A549 (cell line): ENCODE data around the gene FAS.

Experiments
- CEBPB ChIP-seq, 2 experiments: fragments of >200 bp in 1 of 2; sonication (Bioruptor Twin) in 1 of 2; formaldehyde crosslinking in 1 of 2; IDR thresholded peaks; 2 replicates each; pipeline ENCODE4 v1.6.1; 2012 to 2016
- EP300 ChIP-seq, 2 experiments: fragments of >200 bp; sonication (Bioruptor Twin); formaldehyde crosslinking; IDR thresholded peaks; 2 replicates in 1 of 2; 3 replicates in 1 of 2; pipeline ENCODE4 v1.6.1; 2016 to 2017
- FOSL2 ChIP-seq, 2 experiments: fragments of 450-650 bp in 1 of 2; fragments of >200 bp in 1 of 2; sonication (Bioruptor Twin) in 1 of 2; formaldehyde crosslinking; IDR thresholded peaks; 2 replicates each; pipeline versions ENCODE4 v1.5.0 to v1.6.1; 2016 to 2020; ENCODE audit warnings: mild to moderate bottlenecking in 1 of 2, moderate library complexity in 1 of 2
- JUN ChIP-seq, 2 experiments: fragments of >200 bp; sonication (Bioruptor Twin); formaldehyde crosslinking; IDR thresholded peaks; 2 replicates in 1 of 2; 3 replicates in 1 of 2; pipeline ENCODE4 v1.6.1; 2016 to 2017
- MAFK ChIP-seq: fragments of 450-650 bp; IDR thresholded peaks from 2 replicates; pipeline ENCODE4 v1.6.1; 2014; ENCODE audit not compliant: partially characterized antibody
- MYC ChIP-seq: IDR thresholded peaks from 2 replicates; pipeline ENCODE4 v1.6.1; 2012; ENCODE audit warnings: mild to moderate bottlenecking, inconsistent platforms, low read length, improper control_type of control experiment, borderline replicate concordance
- POLR2A ChIP-seq: IDR thresholded peaks from 2 replicates; pipeline ENCODE4 v1.6.1; 2012; ENCODE audit warnings: mild to moderate bottlenecking, low read length
- RFX5 ChIP-seq: fragments of 450-650 bp; IDR thresholded peaks from 2 replicates; pipeline ENCODE4 v1.7.1; 2014; ENCODE audit warnings: antibody characterized with exemption, mild to moderate bottlenecking, moderate library complexity
- SMC3 ChIP-seq: fragments of >200 bp; sonication (Bioruptor Twin); formaldehyde crosslinking; IDR thresholded peaks from 3 replicates; pipeline ENCODE4 v1.6.1; 2018; ENCODE audit warnings: inconsistent platforms
- TF ChIP-seq, protein P1 (sequence below): fragments of >200 bp; sonication (Bioruptor Twin); formaldehyde crosslinking; IDR thresholded peaks from 3 replicates; pipeline ENCODE4 v1.5.1; 2016
- TF ChIP-seq, protein P2 (sequence below): fragments of 250-450 bp; sonication (Bioruptor Pico); IDR thresholded peaks from 2 replicates; pipeline ENCODE4 v1.5.0; 2021; ENCODE audit warnings: mild to moderate bottlenecking, moderate library complexity, borderline replicate concordance
- TF ChIP-seq, protein P3 (sequence below): IDR thresholded peaks from 2 replicates; pipeline ENCODE4 v1.6.1; 2012
- TF ChIP-seq, protein P4 (sequence below): fragments of 200-600 bp; sonication (generic); IDR thresholded peaks from 2 replicates; pipeline ENCODE4 v1.6.1; 2016; ENCODE audit warnings: antibody characterized with exemption, mild to moderate bottlenecking, moderate library complexity

DNA sequence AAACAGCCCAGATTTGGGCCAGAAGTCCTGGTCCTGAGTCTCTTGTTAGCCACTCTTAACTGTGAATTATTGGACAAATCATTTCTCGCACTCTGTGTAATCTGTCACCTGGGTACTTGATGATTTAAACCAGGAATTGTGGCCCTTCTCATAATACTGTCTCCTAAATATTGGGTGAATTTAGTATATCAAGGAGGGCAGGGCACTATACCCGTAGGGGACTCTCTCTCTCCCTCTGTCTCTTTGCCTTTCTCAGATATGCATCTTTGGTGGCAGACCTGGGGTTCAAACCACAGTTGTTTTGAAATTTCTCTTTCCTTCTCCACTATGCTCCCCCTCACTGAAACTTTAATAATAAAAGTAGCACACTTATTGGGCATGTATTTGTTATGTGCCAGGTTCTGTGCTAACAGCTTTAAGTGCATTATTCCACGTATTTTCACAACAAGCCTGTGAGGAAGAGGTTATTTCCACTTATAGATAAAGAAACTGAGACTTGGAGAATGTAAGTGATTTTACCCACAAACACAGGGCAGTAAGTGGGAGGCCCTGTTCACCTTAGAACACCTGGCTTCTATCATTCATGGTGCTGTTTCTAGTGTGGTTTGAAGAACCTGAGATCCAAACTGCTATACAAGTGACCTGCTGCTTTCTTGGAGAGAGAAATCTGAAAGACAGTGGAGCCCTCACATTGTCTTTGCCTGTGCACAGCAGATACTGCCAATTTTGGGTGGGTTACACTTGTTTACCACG lies 11.8 kb downstream of the FAS start:
- no peak for TF ChIP-seq SMC3
- TF ChIP-seq, protein P1, sequence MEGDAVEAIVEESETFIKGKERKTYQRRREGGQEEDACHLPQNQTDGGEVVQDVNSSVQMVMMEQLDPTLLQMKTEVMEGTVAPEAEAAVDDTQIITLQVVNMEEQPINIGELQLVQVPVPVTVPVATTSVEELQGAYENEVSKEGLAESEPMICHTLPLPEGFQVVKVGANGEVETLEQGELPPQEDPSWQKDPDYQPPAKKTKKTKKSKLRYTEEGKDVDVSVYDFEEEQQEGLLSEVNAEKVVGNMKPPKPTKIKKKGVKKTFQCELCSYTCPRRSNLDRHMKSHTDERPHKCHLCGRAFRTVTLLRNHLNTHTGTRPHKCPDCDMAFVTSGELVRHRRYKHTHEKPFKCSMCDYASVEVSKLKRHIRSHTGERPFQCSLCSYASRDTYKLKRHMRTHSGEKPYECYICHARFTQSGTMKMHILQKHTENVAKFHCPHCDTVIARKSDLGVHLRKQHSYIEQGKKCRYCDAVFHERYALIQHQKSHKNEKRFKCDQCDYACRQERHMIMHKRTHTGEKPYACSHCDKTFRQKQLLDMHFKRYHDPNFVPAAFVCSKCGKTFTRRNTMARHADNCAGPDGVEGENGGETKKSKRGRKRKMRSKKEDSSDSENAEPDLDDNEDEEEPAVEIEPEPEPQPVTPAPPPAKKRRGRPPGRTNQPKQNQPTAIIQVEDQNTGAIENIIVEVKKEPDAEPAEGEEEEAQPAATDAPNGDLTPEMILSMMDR: no peak
- no peak for TF ChIP-seq FOSL2 (IDR thresholded peaks at IDR 0.05)
- TF ChIP-seq FOSL2 (CRISPR knock-in tag; IDR thresholded peaks at IDR 0.05): no peak
- TF ChIP-seq POLR2A: no peak
- no peak for TF ChIP-seq RFX5
- TF ChIP-seq, protein P2, sequence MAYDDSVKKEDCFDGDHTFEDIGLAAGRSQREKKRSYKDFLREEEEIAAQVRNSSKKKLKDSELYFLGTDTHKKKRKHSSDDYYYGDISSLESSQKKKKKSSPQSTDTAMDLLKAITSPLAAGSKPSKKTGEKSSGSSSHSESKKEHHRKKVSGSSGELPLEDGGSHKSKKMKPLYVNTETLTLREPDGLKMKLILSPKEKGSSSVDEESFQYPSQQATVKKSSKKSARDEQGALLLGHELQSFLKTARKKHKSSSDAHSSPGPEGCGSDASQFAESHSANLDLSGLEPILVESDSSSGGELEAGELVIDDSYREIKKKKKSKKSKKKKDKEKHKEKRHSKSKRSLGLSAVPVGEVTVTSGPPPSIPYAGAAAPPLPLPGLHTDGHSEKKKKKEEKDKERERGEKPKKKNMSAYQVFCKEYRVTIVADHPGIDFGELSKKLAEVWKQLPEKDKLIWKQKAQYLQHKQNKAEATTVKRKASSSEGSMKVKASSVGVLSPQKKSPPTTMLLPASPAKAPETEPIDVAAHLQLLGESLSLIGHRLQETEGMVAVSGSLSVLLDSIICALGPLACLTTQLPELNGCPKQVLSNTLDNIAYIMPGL (CRISPR knock-in tag): no peak
- TF ChIP-seq, protein P3, sequence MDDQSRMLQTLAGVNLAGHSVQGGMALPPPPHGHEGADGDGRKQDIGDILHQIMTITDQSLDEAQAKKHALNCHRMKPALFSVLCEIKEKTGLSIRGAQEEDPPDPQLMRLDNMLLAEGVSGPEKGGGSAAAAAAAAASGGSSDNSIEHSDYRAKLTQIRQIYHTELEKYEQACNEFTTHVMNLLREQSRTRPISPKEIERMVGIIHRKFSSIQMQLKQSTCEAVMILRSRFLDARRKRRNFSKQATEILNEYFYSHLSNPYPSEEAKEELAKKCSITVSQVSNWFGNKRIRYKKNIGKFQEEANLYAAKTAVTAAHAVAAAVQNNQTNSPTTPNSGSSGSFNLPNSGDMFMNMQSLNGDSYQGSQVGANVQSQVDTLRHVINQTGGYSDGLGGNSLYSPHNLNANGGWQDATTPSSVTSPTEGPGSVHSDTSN: no peak
- TF ChIP-seq MAFK: no peak
- TF ChIP-seq MYC: no peak
- no peak for TF ChIP-seq EP300 (IDR thresholded peaks at IDR 0.05)
- TF ChIP-seq CEBPB (IDR thresholded peaks at IDR 0.05): no peak
- TF ChIP-seq, protein P4, sequence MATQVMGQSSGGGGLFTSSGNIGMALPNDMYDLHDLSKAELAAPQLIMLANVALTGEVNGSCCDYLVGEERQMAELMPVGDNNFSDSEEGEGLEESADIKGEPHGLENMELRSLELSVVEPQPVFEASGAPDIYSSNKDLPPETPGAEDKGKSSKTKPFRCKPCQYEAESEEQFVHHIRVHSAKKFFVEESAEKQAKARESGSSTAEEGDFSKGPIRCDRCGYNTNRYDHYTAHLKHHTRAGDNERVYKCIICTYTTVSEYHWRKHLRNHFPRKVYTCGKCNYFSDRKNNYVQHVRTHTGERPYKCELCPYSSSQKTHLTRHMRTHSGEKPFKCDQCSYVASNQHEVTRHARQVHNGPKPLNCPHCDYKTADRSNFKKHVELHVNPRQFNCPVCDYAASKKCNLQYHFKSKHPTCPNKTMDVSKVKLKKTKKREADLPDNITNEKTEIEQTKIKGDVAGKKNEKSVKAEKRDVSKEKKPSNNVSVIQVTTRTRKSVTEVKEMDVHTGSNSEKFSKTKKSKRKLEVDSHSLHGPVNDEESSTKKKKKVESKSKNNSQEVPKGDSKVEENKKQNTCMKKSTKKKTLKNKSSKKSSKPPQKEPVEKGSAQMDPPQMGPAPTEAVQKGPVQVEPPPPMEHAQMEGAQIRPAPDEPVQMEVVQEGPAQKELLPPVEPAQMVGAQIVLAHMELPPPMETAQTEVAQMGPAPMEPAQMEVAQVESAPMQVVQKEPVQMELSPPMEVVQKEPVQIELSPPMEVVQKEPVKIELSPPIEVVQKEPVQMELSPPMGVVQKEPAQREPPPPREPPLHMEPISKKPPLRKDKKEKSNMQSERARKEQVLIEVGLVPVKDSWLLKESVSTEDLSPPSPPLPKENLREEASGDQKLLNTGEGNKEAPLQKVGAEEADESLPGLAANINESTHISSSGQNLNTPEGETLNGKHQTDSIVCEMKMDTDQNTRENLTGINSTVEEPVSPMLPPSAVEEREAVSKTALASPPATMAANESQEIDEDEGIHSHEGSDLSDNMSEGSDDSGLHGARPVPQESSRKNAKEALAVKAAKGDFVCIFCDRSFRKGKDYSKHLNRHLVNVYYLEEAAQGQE: no peak
- TF ChIP-seq JUN (IDR thresholded peaks at IDR 0.05): no peak
